GM12878 (cell line): ENCODE measurements around the gene ERICH2. TPM values are rescaled to one million over a fixed set of nuclear protein-coding genes. Genes with fewer than 3 reads are reported as not detected.

ENCODE experiments used
- ATAC-seq: fragments of 200-7000 bp; cut with Tn5 transposase; 3 replicates; pipeline ENCODE4 v1.9.1; 2020; ENCODE audit warnings: mild to moderate bottlenecking, moderate library complexity
- BruUV-seq: library from RNA; stranded (reverse); fragments of 400-500 nt; replicated peaks from 2 replicates; lab custom pipeline; 2021; lab: Mats Ljungman, UMichigan
- CTCF ChIA-PET: fragments of 300-600 bp; sonication (Branson Sonifier 250); formaldehyde crosslinking; extraction: SDS; loops from one replicate; lab custom pipeline; 2021; ENCODE audit warnings: inconsistent platforms; lab: Yijun Ruan, JAX
- POLR2A ChIA-PET: fragments of 350-600 bp; formaldehyde crosslinking; extraction: SDS; loops from one replicate; lab custom pipeline; 2021; ENCODE audit warnings: inconsistent platforms; lab: Charles Lee
- RAD21 ChIA-PET: fragments of 300-600 bp; sonication (Branson Sonifier 250); formaldehyde crosslinking; loops from one replicate; lab custom pipeline; 2023; ENCODE audit warnings: antibody characterized with exemption; ENCODE audit not compliant: unreplicated experiment; lab: Charles Lee
- SMC1A ChIA-PET: fragments of 300-600 bp; sonication (Branson Sonifier 250); formaldehyde crosslinking; loops from one replicate; lab custom pipeline; 2023; ENCODE audit not compliant: unreplicated experiment, uncharacterized antibody; lab: Charles Lee
- DNase-seq: peaks from one replicate; pipeline ENCODE4 v3.0.0-alpha.2; 2011; ENCODE audit warnings: low read depth, low spot score
- FAIRE-seq: peaks from 3 replicates; lab custom pipeline; 2011; peaks lifted over from hg19 to GRCh38; lab: Jason Lieb, UNC
- H2AFZ ChIP-seq: 2 replicates; pipeline ENCODE4 v1.6.0; 2011; ENCODE audit warnings: low read depth, low read length, control low read depth; ENCODE audit not compliant: control insufficient read depth
- H3K27ac ChIP-seq: 2 replicates; pipeline ENCODE4 v1.5.1; 2011; ENCODE audit warnings: control low read depth; ENCODE audit not compliant: control insufficient read depth, insufficient read depth
- H3K27me3 ChIP-seq, 2 experiments: replicated peaks in 1 of 2; 2 replicates each; pipeline versions ENCODE4 v1.6.0 to v1.6.1; 2011; ENCODE audit warnings: low read length in 1 of 2; ENCODE audit not compliant: control insufficient read depth in 2 of 2, insufficient read depth in 2 of 2
- H3K36me3 ChIP-seq, 2 experiments: 2 replicates each; pipeline ENCODE4 v1.5.1; 2011; ENCODE audit warnings: low read length in 1 of 2; ENCODE audit not compliant: control insufficient read depth in 2 of 2, insufficient read depth in 2 of 2
- H3K4me1 ChIP-seq: 2 replicates; pipeline ENCODE4 v1.6.1; 2011; ENCODE audit warnings: mild to moderate bottlenecking, low read length, moderate library complexity, mixed read lengths; ENCODE audit not compliant: control insufficient read depth, insufficient read depth
- H3K4me2 ChIP-seq: 2 replicates; pipeline ENCODE4 v1.6.0; 2011; ENCODE audit warnings: control low read depth; ENCODE audit not compliant: control insufficient read depth, insufficient read depth
- H3K4me3 ChIP-seq: fragments of 200-600 bp; sonication (generic); 2 replicates; pipeline ENCODE4 v1.5.1; 2016
- H3K79me2 ChIP-seq: 2 replicates; pipeline ENCODE4 v1.6.0; 2011; ENCODE audit warnings: low read length; ENCODE audit not compliant: control insufficient read depth, insufficient read depth
- H3K9ac ChIP-seq: 2 replicates; pipeline ENCODE4 v1.8.0; 2011; ENCODE audit warnings: low read length, control low read depth, mixed read lengths; ENCODE audit not compliant: control insufficient read depth, insufficient read depth
- H3K9me3 ChIP-seq: replicated peaks from 3 replicates; pipeline ENCODE4 v1.5.1; 2011; ENCODE audit warnings: mild to moderate bottlenecking, low read length; ENCODE audit not compliant: control insufficient read depth, insufficient read depth
- H4K20me1 ChIP-seq: 2 replicates; pipeline ENCODE4 v1.6.0; 2011; ENCODE audit not compliant: control insufficient read depth, insufficient read depth
- IRF4 ChIP-seq: IDR thresholded peaks from 2 replicates; pipeline ENCODE4 v1.6.1; 2011; ENCODE audit warnings: low read depth, low read length
- KDM1A ChIP-seq: fragments of 200-600 bp; sonication (generic); IDR thresholded peaks from 2 replicates; pipeline ENCODE4 v1.6.1; 2016; ENCODE audit warnings: borderline replicate concordance
- MTA3 ChIP-seq: IDR thresholded peaks from 2 replicates; pipeline ENCODE4 v1.6.1; 2012; ENCODE audit warnings: low read length, inconsistent platforms, borderline replicate concordance
- PAX8 ChIP-seq: fragments of 450-650 bp; IDR thresholded peaks from 2 replicates; pipeline ENCODE4 v1.6.1; 2017; ENCODE audit warnings: mild to moderate bottlenecking, moderate library complexity
- POLR2A ChIP-seq: IDR thresholded peaks from 2 replicates; pipeline ENCODE4 v1.6.1; 2011; ENCODE audit warnings: low read depth, mild to moderate bottlenecking, low read length
- SIX5 ChIP-seq: IDR thresholded peaks from 2 replicates; pipeline ENCODE4 v1.6.1; 2011; ENCODE audit warnings: mild to moderate bottlenecking, low read depth, low read length, moderate library complexity; ENCODE audit not compliant: severe bottlenecking
- TCF12 ChIP-seq: IDR thresholded peaks from 2 replicates; pipeline ENCODE4 v1.6.1; 2011; ENCODE audit warnings: low read depth, mild to moderate bottlenecking, low read length
- WGBS: methylation state at CpG from one replicate; pipeline ENCODE4 v1.1.6; 2016; ENCODE audit warnings: low lambda C conversion rate; ENCODE audit not compliant: insufficient replicate concordance, insufficient coverage; ENCODE audit errors: missing lambda C conversion rate; 5-methylcytosine and 5-hydroxymethylcytosine counted together
- in situ Hi-C: fragments of 300-500 bp; cut with MboI; formaldehyde crosslinking; loops from 9 replicates; pipeline ENCODE4 v1.14.3; 2018; ENCODE audit warnings: mixed read lengths
- intact Hi-C: fragments of 100-400 bp; cut with micrococcal nuclease; formaldehyde crosslinking; loops from one replicate; pipeline ENCODE4 v1.14.2; 2022; ENCODE audit not compliant: unreplicated experiment
- polyA plus RNA-seq, 11 experiments: library from polyadenylated mRNA; depleted of rRNA in 4 of 11; unstranded in 6 of 11; stranded (reverse) in 5 of 11; fragments of >200 nt; fragmentation: Nextera tagmentation in 4 of 11; fragmentation: Illumina TruSeq in 1 of 11; extraction: Ambion mirVana in 4 of 11; extraction: Trizol in 1 of 11; gene quantifications; 1 replicate in 1 of 11; 2 replicates in 10 of 11; pipeline versions ENCODE4 v1.2.1 to v1.2.3, GENCODE V29; 2011 to 2016; ENCODE audit warnings: inconsistent platforms in 2 of 11, missing spikeins in 2 of 11, low read depth in 1 of 11
- total RNA-seq, 4 experiments: library from RNA; depleted of rRNA in 3 of 4; stranded (reverse); fragments of >200 nt in 3 of 4; fragmentation: Illumina TruSeq in 1 of 4; extraction: Trizol in 1 of 4; gene quantifications; 2 replicates each; pipeline versions ENCODE4 v1.2.1 to v1.2.3, GENCODE V29; 2013 to 2021
- TF ChIP-seq, protein P1 (sequence below): fragments of 450-650 bp; IDR thresholded peaks from 2 replicates; pipeline ENCODE4 v1.6.1; 2017; ENCODE audit warnings: antibody characterized with exemption, mild to moderate bottlenecking, moderate library complexity
- TF ChIP-seq, protein P2 (sequence below): fragments of 450-650 bp; formaldehyde crosslinking; IDR thresholded peaks from 2 replicates; pipeline ENCODE4 v1.4.0; 2022; ENCODE audit warnings: mild to moderate bottlenecking, moderate library complexity
- TF ChIP-seq, protein P3 (sequence below): fragments of 450-650 bp; IDR thresholded peaks from 2 replicates; pipeline ENCODE4 v1.6.1; 2018; ENCODE audit warnings: borderline replicate concordance, mild to moderate bottlenecking; ENCODE audit not compliant: partially characterized antibody

Gene ERICH2
- total and polyA plus RNA-seq, 10 of the 15 experiments (the other 5 are each of a cell fraction or from before 2014, with no cell fraction given): not detected

DNA sequence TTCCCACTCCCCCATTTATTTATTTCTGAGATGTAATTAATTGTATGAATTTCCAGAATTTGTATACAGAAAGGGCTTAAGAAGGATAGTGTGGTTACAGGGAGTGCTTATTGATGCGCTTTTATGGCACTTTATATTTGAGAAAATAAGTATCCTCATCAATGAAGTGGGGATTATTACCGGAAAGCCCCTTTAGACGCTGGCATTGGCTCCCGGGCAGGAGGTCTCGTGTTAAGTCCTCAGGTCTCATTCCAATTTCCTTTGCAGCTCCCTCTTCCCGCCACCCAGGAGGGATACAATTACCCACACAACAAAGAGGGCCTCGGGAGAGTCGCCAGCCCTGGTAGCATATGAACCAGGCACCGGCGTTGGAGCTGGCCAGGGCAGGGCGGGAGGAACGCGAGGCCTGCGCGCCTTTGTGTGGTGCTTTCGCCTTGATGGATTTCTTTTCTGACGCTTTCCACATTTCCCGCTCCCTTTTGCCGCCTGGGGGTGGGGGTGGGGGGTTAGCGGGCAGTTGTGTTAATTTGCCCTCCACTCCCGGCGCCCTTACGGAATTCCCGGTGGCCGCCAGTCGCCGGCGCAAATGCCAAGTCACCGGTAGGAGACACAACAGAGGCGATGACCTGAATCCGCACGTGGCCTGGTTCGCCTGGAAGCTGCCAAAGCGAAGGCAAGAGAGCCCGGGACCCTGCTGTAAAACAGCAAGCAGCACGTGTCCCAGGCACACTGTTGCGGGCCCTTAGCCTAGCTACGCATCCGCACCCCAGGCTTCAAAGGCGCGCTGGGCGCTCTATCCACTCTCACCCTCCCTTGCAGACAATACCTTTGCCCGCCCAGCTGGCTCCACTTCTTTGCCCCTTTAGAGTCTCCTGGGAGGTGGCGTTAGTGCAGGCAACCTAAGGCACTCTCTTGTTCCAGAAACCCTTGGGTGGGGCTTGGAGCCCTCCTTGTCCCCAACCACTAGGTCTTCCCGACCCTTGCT lies 49.8 kb downstream of the ERICH2 start (continued):
- no peak for TF ChIP-seq SIX5
- TF ChIP-seq PAX8: no peak
- TF ChIP-seq, all 136 proteins: peak for 0

DNA sequence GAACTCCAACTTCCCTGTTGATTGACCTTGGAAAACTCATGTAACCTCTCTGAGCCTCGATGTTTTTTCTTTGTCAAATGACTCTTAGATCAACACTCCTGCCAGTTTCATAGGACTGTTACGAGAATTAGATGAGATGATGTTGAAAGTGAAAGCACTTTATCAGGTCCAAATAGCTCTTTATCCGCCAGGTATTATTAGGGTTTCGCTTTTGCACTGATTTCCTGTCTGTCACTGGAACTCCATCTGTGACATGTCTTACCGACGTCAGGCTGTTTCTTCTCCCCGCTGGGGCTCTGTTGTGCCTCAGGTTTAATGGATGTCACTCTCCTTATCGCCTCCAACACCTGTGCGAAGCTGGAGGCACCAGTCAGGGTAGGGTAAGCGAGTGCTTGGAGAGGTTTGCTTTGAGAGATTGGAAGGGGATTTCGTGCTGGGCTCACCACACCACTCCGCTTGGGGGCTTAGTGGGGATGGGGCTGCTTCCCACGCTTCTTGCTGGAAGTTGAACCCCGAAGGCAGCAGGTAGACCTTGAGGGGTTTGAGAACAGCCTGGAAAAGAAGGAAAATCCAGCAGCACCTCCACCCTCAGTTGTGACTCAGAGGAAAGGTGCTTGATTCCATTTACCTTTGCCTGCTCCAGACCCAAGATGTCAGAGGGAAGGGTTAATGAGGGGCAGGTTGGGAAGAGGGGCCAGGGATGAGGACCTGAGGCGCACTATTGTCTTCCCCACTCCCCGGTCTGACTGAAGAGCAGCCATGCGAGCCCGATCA lies 50.8 kb downstream of the ERICH2 start:
- Histone ChIP-seq H3K36me3 (no peaks in the 10 kb centered on the region), H3K27me3 (peaks cover 8 to 50% of the 10 kb centered on the region in 2 experiments), H3K4me2 (peak overlapping the region; percentile 92), H3K79me2 (no peaks in the 10 kb centered on the region), H4K20me1 (0 out of 2 replicates have a peak, but pooled peaks cover 4% of the 10 kb centered on the region), H3K4me3 (peak overlapping the region; percentile 35), H3K9me3 (no peaks in the 10 kb centered on the region; the same call in 2 of the 3 replicates), H2AFZ (no peak overlapping the region), H3K4me1 (peaks cover 15% of the 10 kb centered on the region), H3K9ac (no peak overlapping the region), H3K27ac (no peak overlapping the region)
- ChIA-PET RAD21 (no interaction called here), CTCF (interaction anchor here (0.9 to 1.4 kb wide), 4 partner anchors 61 to 460 kb away, joined by 3 read pairs; no protein-coding TSS in a partner anchor), POLR2A (interaction anchor here (0.5 kb wide), 1 partner anchor 1422 kb away, joined by 3 read pairs; no protein-coding TSS in a partner anchor), SMC1A (interaction anchor here (1.0 to 1.9 kb wide), 2 partner anchors 8 to 451 kb away, joined by 3 to 4 read pairs; no protein-coding TSS in a partner anchor)
- DNase-seq (no peak), FAIRE-seq (peak; percentile 92), ATAC-seq (peak; percentile 15)
- WGBS: 1% methylated on average over 18 of the region's 18 CpGs
- in situ Hi-C loops (no loop called here), intact Hi-C loops (no loop called here)
- no TSS peak for BruUV-seq
- TF ChIP-seq MTA3 (no peak), KDM1A (no peak), POLR2A (no peak), IRF4 (no peak), TCF12 (peak; percentile 37; the same call in 1 of the 2 replicates)
- TF ChIP-seq, protein P1, sequence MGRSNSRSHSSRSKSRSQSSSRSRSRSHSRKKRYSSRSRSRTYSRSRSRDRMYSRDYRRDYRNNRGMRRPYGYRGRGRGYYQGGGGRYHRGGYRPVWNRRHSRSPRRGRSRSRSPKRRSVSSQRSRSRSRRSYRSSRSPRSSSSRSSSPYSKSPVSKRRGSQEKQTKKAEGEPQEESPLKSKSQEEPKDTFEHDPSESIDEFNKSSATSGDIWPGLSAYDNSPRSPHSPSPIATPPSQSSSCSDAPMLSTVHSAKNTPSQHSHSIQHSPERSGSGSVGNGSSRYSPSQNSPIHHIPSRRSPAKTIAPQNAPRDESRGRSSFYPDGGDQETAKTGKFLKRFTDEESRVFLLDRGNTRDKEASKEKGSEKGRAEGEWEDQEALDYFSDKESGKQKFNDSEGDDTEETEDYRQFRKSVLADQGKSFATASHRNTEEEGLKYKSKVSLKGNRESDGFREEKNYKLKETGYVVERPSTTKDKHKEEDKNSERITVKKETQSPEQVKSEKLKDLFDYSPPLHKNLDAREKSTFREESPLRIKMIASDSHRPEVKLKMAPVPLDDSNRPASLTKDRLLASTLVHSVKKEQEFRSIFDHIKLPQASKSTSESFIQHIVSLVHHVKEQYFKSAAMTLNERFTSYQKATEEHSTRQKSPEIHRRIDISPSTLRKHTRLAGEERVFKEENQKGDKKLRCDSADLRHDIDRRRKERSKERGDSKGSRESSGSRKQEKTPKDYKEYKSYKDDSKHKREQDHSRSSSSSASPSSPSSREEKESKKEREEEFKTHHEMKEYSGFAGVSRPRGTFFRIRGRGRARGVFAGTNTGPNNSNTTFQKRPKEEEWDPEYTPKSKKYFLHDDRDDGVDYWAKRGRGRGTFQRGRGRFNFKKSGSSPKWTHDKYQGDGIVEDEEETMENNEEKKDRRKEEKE: no peak
- TF ChIP-seq, protein P2, sequence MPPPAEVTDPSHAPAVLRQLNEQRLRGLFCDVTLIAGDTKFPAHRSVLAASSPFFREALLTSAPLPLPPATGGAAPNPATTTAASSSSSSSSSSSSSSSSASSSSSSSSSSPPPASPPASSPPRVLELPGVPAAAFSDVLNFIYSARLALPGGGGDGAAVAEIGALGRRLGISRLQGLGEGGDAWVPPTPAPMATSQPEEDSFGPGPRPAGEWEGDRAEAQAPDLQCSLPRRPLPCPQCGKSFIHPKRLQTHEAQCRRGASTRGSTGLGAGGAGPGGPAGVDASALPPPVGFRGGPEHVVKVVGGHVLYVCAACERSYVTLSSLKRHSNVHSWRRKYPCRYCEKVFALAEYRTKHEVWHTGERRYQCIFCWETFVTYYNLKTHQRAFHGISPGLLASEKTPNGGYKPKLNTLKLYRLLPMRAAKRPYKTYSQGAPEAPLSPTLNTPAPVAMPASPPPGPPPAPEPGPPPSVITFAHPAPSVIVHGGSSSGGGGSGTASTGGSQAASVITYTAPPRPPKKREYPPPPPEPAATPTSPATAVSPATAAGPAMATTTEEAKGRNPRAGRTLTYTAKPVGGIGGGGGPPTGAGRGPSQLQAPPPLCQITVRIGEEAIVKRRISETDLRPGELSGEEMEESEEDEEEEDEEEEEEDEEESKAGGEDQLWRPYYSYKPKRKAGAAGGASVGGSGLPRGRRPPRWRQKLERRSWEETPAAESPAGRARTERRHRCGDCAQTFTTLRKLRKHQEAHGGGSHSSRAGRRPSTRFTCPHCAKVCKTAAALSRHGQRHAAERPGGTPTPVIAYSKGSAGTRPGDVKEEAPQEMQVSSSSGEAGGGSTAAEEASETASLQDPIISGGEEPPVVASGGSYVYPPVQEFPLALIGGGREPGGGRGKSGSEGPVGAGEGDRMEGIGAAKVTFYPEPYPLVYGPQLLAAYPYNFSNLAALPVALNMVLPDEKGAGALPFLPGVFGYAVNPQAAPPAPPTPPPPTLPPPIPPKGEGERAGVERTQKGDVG: no peak
- TF ChIP-seq, protein P3, sequence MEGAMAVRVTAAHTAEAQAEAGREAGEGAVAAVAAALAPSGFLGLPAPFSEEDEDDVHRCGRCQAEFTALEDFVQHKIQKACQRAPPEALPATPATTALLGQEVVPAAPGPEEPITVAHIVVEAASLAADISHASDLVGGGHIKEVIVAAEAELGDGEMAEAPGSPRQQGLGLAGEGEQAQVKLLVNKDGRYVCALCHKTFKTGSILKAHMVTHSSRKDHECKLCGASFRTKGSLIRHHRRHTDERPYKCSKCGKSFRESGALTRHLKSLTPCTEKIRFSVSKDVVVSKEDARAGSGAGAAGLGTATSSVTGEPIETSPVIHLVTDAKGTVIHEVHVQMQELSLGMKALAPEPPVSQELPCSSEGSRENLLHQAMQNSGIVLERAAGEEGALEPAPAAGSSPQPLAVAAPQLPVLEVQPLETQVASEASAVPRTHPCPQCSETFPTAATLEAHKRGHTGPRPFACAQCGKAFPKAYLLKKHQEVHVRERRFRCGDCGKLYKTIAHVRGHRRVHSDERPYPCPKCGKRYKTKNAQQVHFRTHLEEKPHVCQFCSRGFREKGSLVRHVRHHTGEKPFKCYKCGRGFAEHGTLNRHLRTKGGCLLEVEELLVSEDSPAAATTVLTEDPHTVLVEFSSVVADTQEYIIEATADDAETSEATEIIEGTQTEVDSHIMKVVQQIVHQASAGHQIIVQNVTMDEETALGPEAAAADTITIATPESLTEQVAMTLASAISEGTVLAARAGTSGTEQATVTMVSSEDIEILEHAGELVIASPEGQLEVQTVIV: no peak
